ENCODE measurements around the gene HEATR9. TPM values are rescaled to one million over a fixed set of nuclear protein-coding genes. Genes with fewer than 3 reads are reported as not detected.

HEATR9 gene
- total RNA-seq, 1 donor from 2014 or later = not detected

GRCh38 chr17:35867574-35867973 lies 1.1 kb downstream of the HEATR9 start:
- TF ChIP-seq CTCF (IDR thresholded peaks at IDR 0.05) (no peak), EZH2 (IDR thresholded peaks at IDR 0.05) (no peak), EZH2phosphoT487 (IDR thresholded peaks at IDR 0.05) (no peak)
- no peak for DNase-seq (ENCODE audit: low spot score)
- no peaks in the 10 kb centered on the region for H3K4me1 ChIP-seq
- no peaks in the 10 kb centered on the region for H3K36me3 Mint-ChIP-seq
- H3K27ac Mint-ChIP-seq = no peak overlapping the region
- H3K27me3 Mint-ChIP-seq (ENCODE audit: insufficient read depth, low read depth) = peaks cover 8% of the 10 kb centered on the region
- no peaks in the 10 kb centered on the region for H3F3A ChIP-seq (ENCODE audit: low read depth)
- H3K9me3 Mint-ChIP-seq = no peaks in the 10 kb centered on the region
- no peaks in the 10 kb centered on the region for H3K36me3 ChIP-seq
- H3K9ac ChIP-seq = no peak overlapping the region
- no peaks in the 10 kb centered on the region for H4K20me1 ChIP-seq (ENCODE audit: low read depth)
- H3K79me2 ChIP-seq (ENCODE audit: low read depth) = no peaks in the 10 kb centered on the region
- no peak overlapping the region for H2AFZ ChIP-seq (replicated peaks)
- H3K27me3 ChIP-seq = no peaks in the 10 kb centered on the region
- H3K27ac ChIP-seq = no peak overlapping the region
- no peaks in the 10 kb centered on the region for H3K4me1 Mint-ChIP-seq
- no peak overlapping the region for H3K4me3 ChIP-seq
- H3K4me3 Mint-ChIP-seq = no peak overlapping the region
- H3K9me3 ChIP-seq (ENCODE audit: low read depth) = no peaks in the 10 kb centered on the region
- H3K4me2 ChIP-seq = no peak overlapping the region

- H3K79me2 ChIP-seq (ENCODE audit: low read depth) = no peaks in the 10 kb centered on the region
- Mint-ChIP-seq H3K9me3 (no peaks in the 10 kb centered on the region), H3K4me1 (no peaks in the 10 kb centered on the region), H3K27me3 (ENCODE audit: insufficient read depth, low read depth) (peaks cover 11% of the 10 kb centered on the region), H3K36me3 (no peaks in the 10 kb centered on the region), H3K4me3 (no peak overlapping the region), H3K27ac (no peak overlapping the region)
- no peak for TF ChIP-seq EZH2phosphoT487 (IDR thresholded peaks at IDR 0.05)
- no peak for TF ChIP-seq CTCF (IDR thresholded peaks at IDR 0.05)
- no peak for TF ChIP-seq EZH2 (IDR thresholded peaks at IDR 0.05)
- no peaks in the 10 kb centered on the region for H3K36me3 ChIP-seq
- no peaks in the 10 kb centered on the region for H4K20me1 ChIP-seq (ENCODE audit: low read depth)
- H3K4me3 ChIP-seq = no peak overlapping the region
- H3K4me2 ChIP-seq = no peak overlapping the region
- H3K27ac ChIP-seq = no peak overlapping the region
- no peaks in the 10 kb centered on the region for H3F3A ChIP-seq (ENCODE audit: low read depth)
- H3K4me1 ChIP-seq = no peaks in the 10 kb centered on the region
- no peaks in the 10 kb centered on the region for H3K9me3 ChIP-seq (ENCODE audit: low read depth)
- DNase-seq (ENCODE audit: low spot score) = no peak
- H2AFZ ChIP-seq (replicated peaks) = no peak overlapping the region
- no peaks in the 10 kb centered on the region for H3K27me3 ChIP-seq
- no peak overlapping the region for H3K9ac ChIP-seq
Measured at GRCh38 chr17:35866341-35866950, 2.2 kb downstream of the HEATR9 start.

- no peaks in the 10 kb centered on the region for H3K36me3 ChIP-seq
- H3K79me2 ChIP-seq (ENCODE audit: low read depth) = no peaks in the 10 kb centered on the region
- Mint-ChIP-seq H3K9me3 (no peaks in the 10 kb centered on the region), H3K27me3 (ENCODE audit: insufficient read depth, low read depth) (peaks cover 11% of the 10 kb centered on the region), H3K27ac (no peak overlapping the region), H3K4me1 (no peaks in the 10 kb centered on the region), H3K4me3 (no peak overlapping the region), H3K36me3 (no peaks in the 10 kb centered on the region)
- H4K20me1 ChIP-seq (ENCODE audit: low read depth) = no peaks in the 10 kb centered on the region
- TF ChIP-seq CTCF (IDR thresholded peaks at IDR 0.05) (no peak), EZH2phosphoT487 (IDR thresholded peaks at IDR 0.05) (no peak), EZH2 (IDR thresholded peaks at IDR 0.05) (no peak)
- no peak for DNase-seq (ENCODE audit: low spot score)
- no peaks in the 10 kb centered on the region for H3K4me1 ChIP-seq
- no peak overlapping the region for H2AFZ ChIP-seq (replicated peaks)
- no peak overlapping the region for H3K27ac ChIP-seq
- H3K9ac ChIP-seq = no peak overlapping the region
- no peaks in the 10 kb centered on the region for H3K9me3 ChIP-seq (ENCODE audit: low read depth)
- no peak overlapping the region for H3K4me3 ChIP-seq
- no peaks in the 10 kb centered on the region for H3K27me3 ChIP-seq
- no peak overlapping the region for H3K4me2 ChIP-seq
- no peaks in the 10 kb centered on the region for H3F3A ChIP-seq (ENCODE audit: low read depth)
Measured at GRCh38 chr17:35865412-35866340, 3.0 kb downstream of the HEATR9 start.

Data from neural progenitor cell (in vitro differentiated cells).